NCI-H2107 treated with DMSO at 0.1 percent for 48 hours (cell line): ENCODE data around the gene FOXN3.
A peak's percentile ranks its signal among the peaks of the same experiment; 100 is the strongest.
"Not testable (repeated sequence)": the region's sequence is repeated elsewhere in the genome, so short reads cannot be mapped to it uniquely, and the experiment has no call there.

Experiments
- DNase-seq: peaks from one replicate; lab custom pipeline; 2025; ENCODE audit not compliant: unreplicated experiment; lab: John Stamatoyannopoulos, UW

FOXN3 gene

DNA sequence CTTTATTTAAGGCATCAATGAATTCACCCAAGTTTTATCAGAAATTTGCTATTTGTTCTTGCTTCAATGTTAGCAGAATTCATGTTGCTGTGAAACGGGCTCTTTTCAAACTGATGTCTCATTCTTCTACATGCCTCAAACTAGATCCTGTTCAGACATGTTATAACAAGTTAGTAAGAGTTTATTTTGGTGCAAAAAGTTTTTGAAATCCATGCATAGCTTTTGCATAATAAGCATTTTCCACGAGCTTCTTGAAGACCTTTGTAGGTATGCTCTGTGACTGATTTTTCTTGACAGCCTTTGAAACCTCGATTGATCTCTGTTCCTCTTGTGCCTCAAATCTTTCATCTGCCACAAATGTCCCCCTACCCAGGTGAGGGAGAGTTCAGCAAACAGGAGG lies 275.2 kb downstream of the FOXN3 start:
- no peak for DNase-seq

DNA sequence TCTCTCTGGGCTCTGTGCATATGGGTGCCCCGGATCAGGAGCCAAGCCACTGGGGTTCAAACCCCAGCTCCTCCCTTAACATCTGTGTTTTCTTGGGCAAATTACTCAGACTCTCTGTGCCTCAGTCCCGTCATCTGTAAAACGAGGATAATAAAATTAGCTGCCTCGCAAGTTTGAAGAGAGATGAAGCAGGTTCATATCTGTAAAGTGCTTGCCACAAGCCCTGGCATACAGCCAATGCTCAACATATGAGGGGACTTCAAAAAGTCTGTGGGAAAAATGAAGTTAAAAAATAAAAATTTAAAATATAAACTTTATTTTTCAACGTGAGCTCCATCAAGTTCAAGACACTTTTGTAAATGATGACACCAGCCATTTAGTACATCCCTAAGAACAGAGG lies 276.7 kb downstream of the FOXN3 start:
- peak; percentile 8 for DNase-seq

DNA sequence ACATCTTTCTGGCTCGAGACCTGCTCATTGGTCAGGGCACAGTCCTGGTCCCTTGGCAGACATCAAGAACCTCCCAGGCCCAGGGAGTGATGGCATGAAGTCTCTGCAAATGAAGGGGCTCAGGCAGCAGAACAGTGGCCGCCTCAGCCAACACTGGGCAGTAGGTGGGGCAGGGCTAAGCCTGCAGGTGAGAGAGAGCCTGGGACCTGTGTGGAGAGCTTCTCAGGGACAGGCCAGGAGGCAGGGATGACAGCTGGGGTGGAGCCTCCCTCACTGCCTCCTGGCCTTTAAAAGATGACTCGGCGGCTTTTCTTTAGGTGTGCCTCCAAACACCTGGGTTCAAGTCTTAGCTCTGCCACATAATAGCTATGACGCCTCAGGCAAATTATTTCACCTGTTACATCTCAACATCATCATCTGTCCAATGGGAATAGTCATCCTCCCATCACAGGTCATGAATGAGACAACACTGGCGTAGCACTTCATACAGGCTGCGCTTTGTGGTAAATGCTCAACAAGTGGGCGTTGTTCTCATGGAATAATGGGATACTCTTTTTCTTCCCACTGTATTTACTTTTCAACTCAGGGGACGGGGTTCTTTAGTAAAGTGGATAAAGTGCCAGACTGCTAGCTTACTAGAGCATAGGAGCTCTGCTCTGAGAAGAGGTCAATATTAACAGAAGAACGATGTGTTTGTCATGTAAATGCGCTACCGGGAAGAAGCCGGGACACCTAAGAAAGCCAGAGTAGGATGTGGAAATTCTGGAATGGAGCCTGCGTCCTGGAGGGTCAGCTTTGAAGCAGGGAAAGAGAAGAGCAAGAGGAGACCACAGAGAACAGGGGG lies 277.4 kb downstream of the FOXN3 start:
- DNase-seq = peak; percentile 94

DNA sequence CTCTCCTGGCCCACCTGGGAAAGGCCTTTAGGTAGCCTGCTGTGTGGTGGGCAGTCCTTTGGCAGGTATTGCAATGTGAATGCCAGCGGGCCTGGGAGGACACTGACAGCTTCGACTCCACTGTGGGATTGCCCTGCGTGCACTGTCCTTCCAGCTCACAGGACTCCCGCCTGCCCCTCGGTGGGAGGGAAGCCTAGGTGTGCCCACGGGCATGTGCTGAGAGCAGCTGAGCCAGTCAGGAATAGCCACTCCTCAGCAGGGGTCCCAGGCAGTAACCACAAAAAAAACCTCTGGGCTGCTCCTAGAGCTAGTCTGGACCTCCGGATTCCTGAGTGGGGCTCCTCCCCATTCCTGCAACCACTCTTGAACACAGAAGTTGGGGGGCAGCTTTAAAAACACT lies 278.2 kb downstream of the FOXN3 start:
- DNase-seq = no peak

DNA sequence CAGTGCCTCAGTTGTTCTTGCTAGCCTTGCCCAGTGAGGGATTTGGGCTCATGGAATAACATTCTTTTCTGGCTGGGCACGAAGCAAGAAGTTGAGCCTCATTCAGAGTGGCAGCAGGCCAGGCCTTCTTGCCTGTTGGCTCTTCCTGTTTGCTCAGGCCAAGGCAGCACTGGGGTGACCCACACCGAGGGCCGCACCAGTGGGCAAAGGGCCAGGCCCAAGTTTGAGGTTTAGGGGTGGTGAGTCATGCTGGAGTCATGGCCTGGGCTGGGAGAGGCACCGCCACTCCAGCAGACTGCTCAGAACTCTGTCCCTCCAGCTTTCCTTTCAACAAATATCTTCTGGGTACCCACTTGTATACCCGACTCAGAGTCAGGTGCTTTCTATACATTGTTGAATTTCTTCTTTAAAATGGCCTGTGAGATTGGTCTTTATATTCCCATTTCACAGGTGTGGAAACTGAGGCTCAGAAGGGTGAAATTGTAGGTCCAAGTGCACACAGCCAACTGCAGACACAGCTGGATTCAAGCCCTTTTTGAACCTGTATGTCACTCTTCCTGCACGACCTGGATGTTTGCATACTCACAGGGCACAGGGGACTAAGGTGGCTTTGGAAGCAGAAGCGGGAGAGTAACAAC lies 279.4 kb downstream of the FOXN3 start:
- DNase-seq = no peak

DNA sequence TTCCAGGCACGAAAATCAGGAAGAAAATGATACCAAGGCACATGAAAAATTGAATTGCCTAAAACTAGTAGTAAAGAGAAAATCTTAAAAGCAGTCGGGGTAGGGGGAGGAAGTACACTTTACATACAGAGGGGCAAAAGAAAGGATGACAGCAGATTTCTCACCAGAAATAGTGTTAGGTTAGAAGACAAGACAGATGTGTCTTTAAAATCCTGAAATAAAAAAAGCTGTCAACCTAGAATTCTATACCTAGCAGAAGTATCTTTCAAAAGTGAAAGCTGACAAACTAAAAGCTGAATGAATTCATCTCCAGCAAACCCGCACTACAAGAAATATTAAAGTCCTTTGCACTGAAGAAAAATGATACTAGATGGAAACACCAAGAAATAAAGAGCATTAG lies 280.4 kb downstream of the FOXN3 start:
- DNase-seq = no peak

DNA sequence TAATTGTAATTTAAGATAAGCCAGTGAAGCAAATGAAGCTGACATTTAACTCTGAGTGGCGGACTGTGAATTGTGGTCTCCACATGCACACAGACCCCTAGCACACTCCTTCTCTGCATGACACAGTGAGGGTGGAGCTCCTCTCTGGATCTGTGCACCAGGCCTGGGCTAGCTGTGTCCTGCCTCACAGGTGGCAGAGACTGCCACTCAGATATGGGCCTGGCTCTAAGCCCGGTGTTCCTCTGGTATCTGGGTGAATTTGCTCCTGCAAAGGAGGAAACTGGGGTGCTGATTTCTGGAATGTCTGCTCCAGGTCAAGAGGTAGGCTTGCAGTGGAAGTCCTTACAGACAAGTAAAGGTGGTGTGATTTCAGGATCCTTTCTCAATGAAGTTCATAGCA lies 282.4 kb downstream of the FOXN3 start:
- no peak for DNase-seq

DNA sequence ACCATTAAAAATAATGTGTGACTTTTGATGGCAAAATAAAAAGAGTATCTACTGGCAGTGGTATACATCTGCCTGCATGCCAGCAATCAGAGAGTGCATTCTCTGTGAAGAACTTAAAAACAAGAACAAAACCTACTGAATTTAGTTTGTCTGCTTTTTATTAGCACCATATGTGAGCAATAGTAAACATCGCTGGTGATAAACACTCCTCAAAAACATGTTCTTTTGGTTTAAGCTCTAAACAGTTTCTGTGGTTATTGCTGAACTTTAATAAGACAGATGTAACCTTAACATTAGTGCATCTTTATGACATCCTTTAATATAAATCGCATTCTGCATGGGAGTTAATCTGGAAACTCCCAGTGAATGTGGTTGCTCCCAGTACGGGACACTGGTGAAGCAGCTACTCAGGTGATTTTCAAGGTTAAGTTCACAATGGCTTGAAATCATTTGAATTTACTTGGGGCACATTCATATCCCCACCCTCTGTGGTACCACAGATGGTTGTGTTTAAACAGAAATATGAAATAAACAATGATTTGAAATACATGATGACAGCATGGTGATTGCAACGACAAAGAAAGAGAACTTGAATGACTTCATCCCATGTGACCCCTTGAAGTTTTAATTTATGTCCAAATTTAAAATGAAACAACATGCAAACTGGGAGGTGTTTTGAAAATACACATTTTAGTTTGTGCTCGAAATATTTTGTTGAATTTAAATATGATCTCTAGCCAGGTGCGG lies 285.9 kb downstream of the FOXN3 start:
- no peak for DNase-seq

DNA sequence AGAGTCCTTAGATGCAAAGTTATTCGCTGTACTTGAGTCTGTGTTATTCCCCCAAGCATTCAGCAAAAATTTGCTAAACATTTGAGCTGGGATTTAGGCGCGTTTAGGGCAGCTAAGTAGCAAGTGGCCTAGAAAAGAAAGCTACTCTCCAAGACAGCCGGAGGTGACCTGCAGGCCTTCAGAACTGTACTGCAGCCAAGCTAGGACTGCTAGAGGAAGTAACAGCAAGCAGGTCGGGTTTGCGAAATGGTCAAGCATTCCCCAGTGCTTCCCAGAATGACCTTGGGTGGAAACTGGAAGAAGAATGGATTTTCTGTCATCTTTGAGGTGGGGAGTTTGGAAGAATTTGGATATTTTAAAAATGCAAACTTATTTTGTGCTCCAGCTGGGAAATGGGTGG lies 287.5 kb downstream of the FOXN3 start:
- DNase-seq = no peak

DNA sequence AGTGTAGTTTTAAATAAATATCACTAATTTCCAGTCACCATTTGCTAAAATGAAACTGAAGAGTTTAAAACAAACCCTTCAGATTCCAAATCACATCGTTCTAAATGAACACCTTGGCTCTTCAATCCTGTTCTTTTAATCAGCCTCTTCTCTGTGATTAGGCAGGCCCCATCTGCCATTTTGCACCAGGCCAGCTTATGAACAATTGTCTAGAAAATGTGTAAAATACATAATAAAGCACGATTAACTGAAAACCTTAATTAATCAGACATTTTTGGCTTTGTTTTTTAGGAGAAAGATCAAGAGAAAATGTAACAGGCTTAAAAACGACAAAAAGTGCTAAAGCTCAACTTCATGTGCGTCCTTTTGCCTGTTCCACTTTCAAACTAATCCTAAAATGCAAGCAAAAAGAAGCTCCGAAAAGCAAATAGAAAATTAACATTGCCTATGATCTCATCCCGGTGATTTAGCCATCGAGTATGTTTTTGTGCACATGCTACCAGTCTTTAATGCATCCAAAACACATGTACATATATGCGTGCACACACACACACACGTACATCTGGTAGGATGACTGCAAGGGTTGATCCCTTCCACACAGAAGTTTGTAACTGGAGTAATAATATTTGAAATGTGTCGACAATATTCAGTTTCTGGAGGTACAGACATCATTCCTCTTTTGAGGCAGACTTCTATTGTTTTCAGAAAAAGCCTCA lies 288.6 kb downstream of the FOXN3 start:
- no peak for DNase-seq

DNA sequence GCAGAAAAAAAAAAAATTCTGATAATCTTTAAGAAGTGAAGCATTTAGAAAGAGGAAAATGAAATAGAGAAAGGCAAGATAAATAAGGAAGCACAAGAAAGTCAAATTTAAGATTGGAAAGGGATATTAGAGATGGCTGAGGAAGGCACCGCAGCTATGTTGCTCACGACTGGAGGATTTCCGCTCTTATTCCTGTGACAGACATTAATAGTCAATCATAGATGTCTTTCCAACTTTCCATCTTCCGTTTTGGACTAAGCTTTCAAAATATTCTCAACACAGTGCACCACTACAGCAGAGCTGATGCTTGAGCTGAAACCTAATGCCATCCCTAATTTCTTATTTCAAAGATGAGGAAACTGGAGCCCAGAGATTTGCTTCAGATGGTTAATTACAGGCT lies 290.6 kb downstream of the FOXN3 start:
- DNase-seq = no peak

DNA sequence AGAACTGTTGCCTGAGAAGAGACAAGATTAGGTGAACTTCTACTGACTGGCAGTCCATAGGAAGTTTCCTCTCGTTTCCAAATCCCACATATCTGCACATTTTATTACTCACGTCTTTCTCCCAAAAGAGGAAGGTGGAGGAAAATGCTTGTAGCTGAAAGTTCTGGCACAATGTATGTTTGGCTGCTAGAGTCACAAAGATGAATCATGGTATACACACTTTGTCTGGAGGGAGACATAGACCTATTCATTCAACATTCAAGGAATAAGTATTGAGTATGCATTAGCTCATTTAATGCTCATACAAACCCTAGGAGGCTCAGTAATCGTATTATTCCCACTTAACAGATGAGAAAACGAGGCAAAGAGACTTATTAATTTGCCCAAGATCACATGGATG lies 291.8 kb downstream of the FOXN3 start:
- no peak for DNase-seq

DNA sequence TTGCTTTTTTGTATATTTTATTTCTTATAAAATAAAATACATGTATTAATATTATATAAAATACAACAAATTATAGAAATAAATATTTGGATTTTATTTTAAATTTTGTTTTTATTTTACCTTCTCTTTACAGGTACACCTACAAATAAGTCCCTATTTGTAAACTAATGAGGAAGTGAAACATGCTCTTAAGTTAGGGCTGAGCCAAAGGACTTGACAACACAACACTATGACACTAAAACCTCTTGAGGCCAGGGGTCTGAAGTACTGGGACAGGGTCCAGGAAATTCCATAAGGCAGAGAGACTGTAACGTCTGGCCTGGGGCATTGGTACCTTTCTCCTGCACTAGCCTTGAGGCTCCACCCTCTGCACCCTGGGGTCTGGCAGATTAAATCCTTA lies 293.2 kb downstream of the FOXN3 start:
- no peak for DNase-seq

DNA sequence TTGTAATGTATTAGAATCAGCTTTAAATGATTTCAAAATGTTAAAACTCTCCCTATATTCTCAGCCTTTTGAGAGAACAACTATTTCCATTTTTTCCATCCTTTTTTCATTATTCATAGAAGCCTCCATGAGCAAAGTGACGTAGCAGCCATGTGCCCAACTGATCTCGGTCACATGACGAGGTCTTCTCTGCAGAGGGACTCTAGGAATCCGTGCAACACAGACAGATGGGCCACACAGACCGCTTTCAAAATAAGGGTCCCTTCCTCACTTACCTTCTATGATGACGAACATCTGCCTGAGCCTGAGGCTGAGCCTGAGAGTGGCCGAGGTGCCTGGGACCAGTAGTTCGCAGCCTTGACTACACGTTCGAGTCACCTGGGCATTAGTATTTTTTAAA lies 293.8 kb downstream of the FOXN3 start:
- DNase-seq = no peak

DNA sequence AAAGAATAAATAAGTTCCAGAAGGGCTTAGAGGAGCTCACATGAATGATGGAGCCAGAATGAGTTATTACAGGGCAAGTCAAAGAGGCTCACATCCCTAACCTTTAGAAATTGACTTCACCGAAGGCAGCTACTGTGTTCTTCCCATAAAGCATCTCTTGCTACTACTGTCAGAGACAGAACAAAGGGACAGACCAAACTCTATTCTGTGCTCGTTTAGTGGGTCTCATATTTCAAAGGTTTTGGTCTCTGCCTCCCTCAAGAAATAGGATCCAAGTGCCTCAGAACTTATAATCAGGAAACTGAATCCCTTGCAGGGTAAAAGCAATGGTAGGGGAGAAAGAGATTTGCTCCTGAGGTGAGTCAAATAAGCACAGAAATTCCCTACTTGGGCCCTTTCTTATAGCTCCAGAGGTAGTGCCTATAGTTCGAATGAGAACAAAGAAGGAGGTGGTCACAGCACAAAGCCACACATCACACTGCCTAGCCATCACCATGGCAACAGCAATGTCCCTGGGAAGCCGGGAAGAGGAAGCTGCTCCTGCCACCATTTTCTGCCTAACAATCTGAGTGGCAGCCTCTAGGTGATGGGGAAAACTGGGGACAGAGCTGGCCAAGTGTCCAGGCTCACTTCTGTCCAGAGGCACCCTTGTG lies 294.9 kb downstream of the FOXN3 start:
- DNase-seq = peak; percentile 93

DNA sequence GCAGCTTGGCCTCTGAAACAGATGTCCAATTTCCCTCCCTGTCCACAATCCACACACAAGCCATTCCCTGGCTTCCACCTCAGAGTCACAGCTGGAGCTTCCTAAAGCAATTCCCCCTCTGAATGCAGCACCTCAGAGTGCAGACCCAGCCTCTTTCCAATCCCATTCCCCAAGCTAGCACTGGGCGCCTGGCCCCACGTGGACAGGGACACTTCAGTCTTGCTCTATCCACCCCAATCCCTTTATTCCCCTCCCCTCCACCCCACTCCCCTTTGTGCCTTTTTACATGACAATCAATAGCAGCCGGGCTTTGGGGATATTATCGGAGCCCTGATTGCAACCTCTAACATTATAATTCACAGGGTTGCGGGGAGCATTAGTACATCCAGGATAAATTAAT lies 300.0 kb downstream of the FOXN3 start:
- DNase-seq = no peak

DNA sequence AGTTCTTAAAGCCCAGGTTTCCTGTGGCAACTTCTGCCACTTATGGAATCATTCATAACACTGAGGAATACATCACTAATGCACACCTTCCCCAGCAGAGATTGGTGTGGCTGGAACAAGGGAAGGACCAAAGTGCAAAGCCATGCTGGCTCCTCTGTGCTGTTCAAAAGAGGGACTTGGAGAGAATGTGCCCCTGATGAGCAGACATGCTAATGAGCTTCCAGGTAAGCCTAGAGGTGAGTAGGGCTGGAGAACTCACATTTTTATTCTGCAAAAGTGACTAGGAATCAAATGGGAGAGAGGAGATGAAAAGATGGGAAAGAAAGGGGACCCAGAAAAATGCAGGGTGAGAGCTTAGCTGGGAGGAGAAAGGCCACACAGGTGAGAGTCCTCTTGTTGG lies 302.9 kb downstream of the FOXN3 start:
- DNase-seq = no peak

DNA sequence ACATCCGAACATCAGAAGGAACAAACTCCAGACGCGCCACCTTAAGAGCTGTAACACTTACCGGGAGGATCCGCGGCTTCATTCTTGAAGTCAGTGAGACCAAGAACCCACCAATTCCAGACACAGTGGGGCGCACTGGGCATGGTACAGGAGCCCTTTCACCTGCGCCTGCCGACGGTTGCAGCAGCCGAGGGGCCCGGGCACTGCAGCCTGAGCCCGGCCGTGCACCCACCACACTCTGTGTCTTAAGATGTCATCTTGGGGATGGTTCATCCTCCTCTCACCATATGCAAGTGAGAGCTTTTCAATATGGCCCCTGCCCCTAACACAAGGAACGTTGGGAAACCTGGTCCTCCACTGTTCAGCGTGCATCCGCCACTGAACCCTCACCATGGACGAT lies 304.3 kb downstream of the FOXN3 start:
- DNase-seq = no peak

DNA sequence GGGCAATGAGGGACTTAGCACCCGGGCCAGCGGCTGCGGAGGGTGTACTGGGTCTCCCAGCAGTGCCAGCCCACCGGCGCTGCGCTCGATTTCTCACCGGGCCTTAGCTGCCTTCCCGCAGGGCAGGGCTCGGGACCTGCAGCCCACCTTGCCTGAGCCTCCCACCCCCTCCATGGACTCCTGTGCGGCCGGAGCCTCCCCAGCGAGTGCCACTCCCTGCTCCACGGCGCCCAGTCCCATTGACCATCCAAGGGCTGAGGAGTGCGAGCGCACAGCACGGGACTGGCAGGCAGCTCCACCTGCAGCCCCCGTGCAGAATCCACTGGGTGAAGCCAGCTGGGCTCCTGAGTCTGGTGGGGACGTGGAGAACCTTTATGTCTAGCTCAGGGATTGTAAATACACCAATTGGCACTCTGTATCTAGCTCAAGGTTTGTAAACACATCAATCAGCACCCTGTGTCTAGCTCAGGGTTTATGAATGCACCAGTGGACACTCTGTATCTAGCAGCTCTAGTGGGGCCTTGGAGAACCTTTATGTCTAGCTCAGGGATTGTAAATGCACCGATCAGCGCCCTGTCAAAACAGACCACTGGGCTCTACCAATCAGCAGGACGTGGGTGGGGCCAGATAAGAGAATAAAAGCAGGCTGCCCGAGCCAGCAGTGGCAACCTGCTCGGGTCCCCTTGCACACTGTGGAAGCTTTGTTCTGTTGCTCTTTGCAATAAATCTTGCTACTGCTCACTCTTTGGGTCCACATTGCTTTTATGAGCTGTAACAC lies 305.1 kb downstream of the FOXN3 start:
- DNase-seq = not testable (repeated sequence)

DNA sequence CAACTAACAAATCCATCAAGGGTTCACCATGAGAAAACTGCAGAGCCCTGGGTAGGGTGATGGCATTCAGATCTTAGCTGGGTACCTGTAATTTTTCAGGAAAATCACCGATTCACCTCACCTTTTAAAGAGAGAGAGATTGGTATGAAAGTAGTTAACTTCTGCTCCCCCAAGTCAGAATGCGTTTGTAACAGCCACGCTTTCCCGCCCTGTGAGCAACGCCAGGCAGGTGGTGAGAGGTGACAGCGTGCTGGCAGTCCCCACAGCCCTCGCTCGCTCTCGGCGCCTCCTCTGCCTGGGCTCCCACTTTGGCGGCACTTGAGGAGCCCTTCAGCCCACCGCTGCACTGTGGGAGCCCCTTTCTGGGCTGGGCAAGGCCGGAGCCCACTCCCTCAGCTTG lies 305.8 kb downstream of the FOXN3 start:
- not testable (repeated sequence) for DNase-seq
